ENCODE data around the gene MYCBPAP. TPM values are rescaled to one million over a fixed set of nuclear protein-coding genes. Genes with fewer than 3 reads are reported as not detected.
"Not testable (repeated sequence)": the region's sequence is repeated elsewhere in the genome, so short reads cannot be mapped to it uniquely, and the experiment has no call there.

MYCBPAP gene
- total RNA-seq, 1 experiment from 2014 or later = 0.62 TPM

GRCh38 chr17:50467114-50467854 lies 41.0 kb upstream of the MYCBPAP start:
- Histone ChIP-seq H3K27me3 (ENCODE audit: control insufficient read depth, insufficient read depth, low read length) (peaks cover 15% of the 10 kb centered on the region; the same call in 1 of the 2 replicates), H3K36me3 (replicated peaks; ENCODE audit: control insufficient read depth, insufficient read depth, low read length) (no peaks in the 10 kb centered on the region), H3K4me3 (ENCODE audit: insufficient read depth, low read depth, low read length) (no peak overlapping the region)
- DNase-seq = peak; percentile 63

- peaks cover 15% of the 10 kb centered on the region; the same call in 1 of the 2 replicates for H3K27me3 ChIP-seq (ENCODE audit: control insufficient read depth, insufficient read depth, low read length)
- no peak overlapping the region for H3K4me3 ChIP-seq (ENCODE audit: insufficient read depth, low read depth, low read length)
- DNase-seq = no peak
- H3K36me3 ChIP-seq (replicated peaks; ENCODE audit: control insufficient read depth, insufficient read depth, low read length) = no peaks in the 10 kb centered on the region
Observed at GRCh38 chr17:50467855-50468303, 40.4 kb upstream of the MYCBPAP start.

- Histone ChIP-seq H3K27me3 (ENCODE audit: control insufficient read depth, insufficient read depth, low read length) (peaks cover 15% of the 10 kb centered on the region; the same call in 1 of the 2 replicates), H3K4me3 (ENCODE audit: insufficient read depth, low read depth, low read length) (peak within 1 kb of the TSS; percentile 23; the same call in 1 of the 2 replicates), H3K36me3 (replicated peaks; ENCODE audit: control insufficient read depth, insufficient read depth, low read length) (no peaks in the 10 kb centered on the region)
- DNase-seq = peak; percentile 90
Observed at GRCh38 chr17:50468304-50469207, 39.7 kb upstream of the MYCBPAP start, which contains the start of gene CHAD. CHAD (minus strand) TSS chr17:50468880; CDS start chr17:50468813, 67 bp downstream.

GRCh38 chr17:50469208-50469605 lies 39.0 kb upstream of the MYCBPAP start:
- Histone ChIP-seq H3K27me3 (ENCODE audit: control insufficient read depth, insufficient read depth, low read length) (peaks cover 15% of the 10 kb centered on the region; the same call in 1 of the 2 replicates), H3K4me3 (ENCODE audit: insufficient read depth, low read depth, low read length) (peak overlapping the region; percentile 23; the same call in 1 of the 2 replicates), H3K36me3 (replicated peaks; ENCODE audit: control insufficient read depth, insufficient read depth, low read length) (no peaks in the 10 kb centered on the region)
- DNase-seq = peak; percentile 81

GRCh38 chr17:50469671-50470305 lies 38.5 kb upstream of the MYCBPAP start:
- Histone ChIP-seq H3K4me3 (ENCODE audit: insufficient read depth, low read depth, low read length) (no peak overlapping the region), H3K36me3 (replicated peaks; ENCODE audit: control insufficient read depth, insufficient read depth, low read length) (no peaks in the 10 kb centered on the region), H3K27me3 (ENCODE audit: control insufficient read depth, insufficient read depth, low read length) (peaks cover 15% of the 10 kb centered on the region; the same call in 1 of the 2 replicates)
- peak; percentile 83 for DNase-seq

- Histone ChIP-seq H3K27me3 (ENCODE audit: control insufficient read depth, insufficient read depth, low read length) (peaks cover 15% of the 10 kb centered on the region; the same call in 1 of the 2 replicates), H3K4me3 (ENCODE audit: insufficient read depth, low read depth, low read length) (no peak overlapping the region), H3K36me3 (replicated peaks; ENCODE audit: control insufficient read depth, insufficient read depth, low read length) (no peaks in the 10 kb centered on the region)
- peak; percentile 68 for DNase-seq
Observed at GRCh38 chr17:50470426-50470825, 37.8 kb upstream of the MYCBPAP start.

- H3K27me3 ChIP-seq (ENCODE audit: control insufficient read depth, insufficient read depth, low read length) = peaks cover 16% of the 10 kb centered on the region
- H3K4me3 ChIP-seq (ENCODE audit: insufficient read depth, low read depth, low read length) = no peak overlapping the region
- peak; percentile 42 for DNase-seq
- no peaks in the 10 kb centered on the region for H3K36me3 ChIP-seq (replicated peaks; ENCODE audit: control insufficient read depth, insufficient read depth, low read length)
Observed at GRCh38 chr17:50471009-50471905, 37.0 kb upstream of the MYCBPAP start.

- Histone ChIP-seq H3K27me3 (ENCODE audit: control insufficient read depth, insufficient read depth, low read length) (peaks cover 21% of the 10 kb centered on the region), H3K4me3 (ENCODE audit: insufficient read depth, low read depth, low read length) (no peak overlapping the region), H3K36me3 (replicated peaks; ENCODE audit: control insufficient read depth, insufficient read depth, low read length) (no peaks in the 10 kb centered on the region)
- no peak for DNase-seq
Observed at GRCh38 chr17:50472286-50472685, 36.0 kb upstream of the MYCBPAP start.

- not testable (repeated sequence) for H3K4me3 ChIP-seq (ENCODE audit: insufficient read depth, low read depth, low read length); H3K36me3 ChIP-seq (replicated peaks; ENCODE audit: control insufficient read depth, insufficient read depth, low read length)
- peak; percentile 54 for DNase-seq
- H3K27me3 ChIP-seq (ENCODE audit: control insufficient read depth, insufficient read depth, low read length) = peaks cover 21% of the 10 kb centered on the region
Observed at GRCh38 chr17:50472761-50473161, 35.5 kb upstream of the MYCBPAP start.

GRCh38 chr17:50473901-50474300 lies 34.3 kb upstream of the MYCBPAP start:
- no peak for DNase-seq
- no peaks in the 10 kb centered on the region for H3K36me3 ChIP-seq (replicated peaks; ENCODE audit: control insufficient read depth, insufficient read depth, low read length)
- H3K27me3 ChIP-seq (ENCODE audit: control insufficient read depth, insufficient read depth, low read length) = peaks cover 11% of the 10 kb centered on the region
- no peak overlapping the region for H3K4me3 ChIP-seq (ENCODE audit: insufficient read depth, low read depth, low read length)

- H3K4me3 ChIP-seq (ENCODE audit: insufficient read depth, low read depth, low read length) = no peak overlapping the region
- no peak for DNase-seq
- H3K27me3 ChIP-seq (ENCODE audit: control insufficient read depth, insufficient read depth, low read length) = peaks cover 8% of the 10 kb centered on the region
- H3K36me3 ChIP-seq (replicated peaks; ENCODE audit: control insufficient read depth, insufficient read depth, low read length) = no peaks in the 10 kb centered on the region
Observed at GRCh38 chr17:50474523-50474922, 33.7 kb upstream of the MYCBPAP start.

- Histone ChIP-seq H3K36me3 (replicated peaks; ENCODE audit: control insufficient read depth, insufficient read depth, low read length) (0 out of 2 replicates have a peak, but pooled peaks cover 1% of the 10 kb centered on the region), H3K4me3 (ENCODE audit: insufficient read depth, low read depth, low read length) (no peak overlapping the region), H3K27me3 (ENCODE audit: control insufficient read depth, insufficient read depth, low read length) (peaks cover 7% of the 10 kb centered on the region)
- no peak for DNase-seq
Observed at GRCh38 chr17:50475362-50475761, 32.9 kb upstream of the MYCBPAP start.

- not testable (repeated sequence) for H3K27me3 ChIP-seq (ENCODE audit: control insufficient read depth, insufficient read depth, low read length); DNase-seq; H3K4me3 ChIP-seq (ENCODE audit: insufficient read depth, low read depth, low read length); H3K36me3 ChIP-seq (replicated peaks; ENCODE audit: control insufficient read depth, insufficient read depth, low read length)
Observed at GRCh38 chr17:50475775-50476544, 32.3 kb upstream of the MYCBPAP start.
